H9 (cell line): Measurements from ENCODE around the gene SMLR1. TPM values are rescaled to one million over a fixed set of nuclear protein-coding genes. Genes with fewer than 3 reads are reported as not detected.

Experiments
- DNase-seq: peaks from one replicate; pipeline ENCODE4 v3.0.0-alpha.2; 2017
- H2AFZ ChIP-seq: one replicate; pipeline ENCODE4 v1.6.1; 2013; ENCODE audit warnings: mild to moderate bottlenecking, low read length, control low read depth, moderate library complexity
- H2AK5ac ChIP-seq: 2 replicates; pipeline ENCODE4 v1.6.1; 2013; ENCODE audit warnings: low read length, control low read depth, mixed read lengths; ENCODE audit not compliant: insufficient read length
- H2BK120ac ChIP-seq: one replicate; pipeline ENCODE4 v1.6.1; 2013; ENCODE audit warnings: low read depth, mild to moderate bottlenecking, low read length, control low read depth, inconsistent platforms; ENCODE audit not compliant: poor library complexity, severe bottlenecking
- H2BK12ac ChIP-seq: 2 replicates; pipeline ENCODE4 v1.6.1; 2013; ENCODE audit warnings: low read length, control low read depth, mixed read lengths, low read depth; ENCODE audit not compliant: insufficient read length
- H2BK15ac ChIP-seq: 2 replicates; pipeline ENCODE4 v1.6.1; 2013; ENCODE audit warnings: low read depth, low read length, control low read depth
- H2BK20ac ChIP-seq: one replicate; pipeline ENCODE4 v1.6.1; 2013; ENCODE audit warnings: low read depth, mild to moderate bottlenecking, low read length, control low read depth, inconsistent platforms; ENCODE audit not compliant: poor library complexity, severe bottlenecking
- H2BK5ac ChIP-seq: 2 replicates; pipeline ENCODE4 v1.6.1; 2013; ENCODE audit warnings: low read length, control low read depth, mixed read lengths; ENCODE audit not compliant: insufficient read length
- H3K14ac ChIP-seq: 2 replicates; pipeline ENCODE4 v1.6.1; 2013; ENCODE audit warnings: low read length, control low read depth; ENCODE audit not compliant: insufficient read depth
- H3K18ac ChIP-seq: 2 replicates; pipeline ENCODE4 v1.6.1; 2013; ENCODE audit warnings: low read depth, mild to moderate bottlenecking, mixed read lengths, low read length, control low read depth; ENCODE audit not compliant: insufficient read length
- H3K23ac ChIP-seq: 2 replicates; pipeline ENCODE4 v1.6.1; 2013; ENCODE audit warnings: low read length, control low read depth, mixed read lengths, low read depth; ENCODE audit not compliant: insufficient read length
- H3K23me2 ChIP-seq: 2 replicates; pipeline ENCODE4 v1.6.1; 2013; ENCODE audit warnings: low read depth, mild to moderate bottlenecking, mixed read lengths, low read length, control low read depth; ENCODE audit not compliant: insufficient read length, poor library complexity, severe bottlenecking
- H3K27ac ChIP-seq: 2 replicates; pipeline ENCODE4 v1.5.1; 2013; ENCODE audit warnings: low read length, control low read depth, mixed read lengths, low read depth; ENCODE audit not compliant: insufficient read length
- H3K27me3 ChIP-seq: 2 replicates; pipeline ENCODE4 v1.6.1; 2013; ENCODE audit warnings: low read length, control low read depth, inconsistent platforms; ENCODE audit not compliant: insufficient read depth
- H3K4ac ChIP-seq: 2 replicates; pipeline ENCODE4 v1.6.1; 2013; ENCODE audit warnings: low read depth, mild to moderate bottlenecking, control low read depth, inconsistent platforms, low read length, moderate library complexity
- H3K4me1 ChIP-seq: 2 replicates; pipeline ENCODE4 v1.6.1; 2013; ENCODE audit warnings: low read length, control low read depth, inconsistent platforms; ENCODE audit not compliant: insufficient read depth
- H3K4me2 ChIP-seq: 2 replicates; pipeline ENCODE4 v1.6.1; 2013; ENCODE audit warnings: low read length, control low read depth, mixed read lengths; ENCODE audit not compliant: insufficient read length, insufficient read depth
- H3K56ac ChIP-seq: 2 replicates; pipeline ENCODE4 v1.6.1; 2013; ENCODE audit warnings: low read depth, mild to moderate bottlenecking, mixed read lengths, low read length, control low read depth; ENCODE audit not compliant: insufficient read length
- H3K79me1 ChIP-seq: 2 replicates; pipeline ENCODE4 v1.6.1; 2013; ENCODE audit warnings: low read depth, mild to moderate bottlenecking, moderate library complexity, low read length, control low read depth, inconsistent platforms; ENCODE audit not compliant: insufficient read depth, poor library complexity, severe bottlenecking
- H3K79me2 ChIP-seq: 2 replicates; pipeline ENCODE4 v1.6.1; 2013; ENCODE audit warnings: low read length, control low read depth, inconsistent platforms; ENCODE audit not compliant: insufficient read depth
- H3K9ac ChIP-seq: 2 replicates; pipeline ENCODE4 v1.6.1; 2013; ENCODE audit warnings: low read length, control low read depth, mixed read lengths; ENCODE audit not compliant: insufficient read length; ENCODE audit errors: extremely low read depth
- H3K9me3 ChIP-seq: one replicate; pipeline ENCODE4 v1.6.1; 2013; ENCODE audit warnings: low read depth, low read length, inconsistent platforms; ENCODE audit not compliant: control insufficient read depth
- H3T11ph ChIP-seq: one replicate; pipeline ENCODE4 v1.6.1; 2013; ENCODE audit warnings: mild to moderate bottlenecking, low read length, control low read depth, inconsistent platforms
- H4K20me1 ChIP-seq: one replicate; pipeline ENCODE4 v1.6.1; 2013; ENCODE audit not compliant: control insufficient read depth, insufficient read length, insufficient read depth
- H4K5ac ChIP-seq: 2 replicates; pipeline ENCODE4 v1.6.1; 2013; ENCODE audit warnings: low read depth, mild to moderate bottlenecking, mixed read lengths, low read length, control low read depth; ENCODE audit not compliant: insufficient read length
- H4K8ac ChIP-seq: replicated peaks from 2 replicates; pipeline ENCODE4 v1.6.1; 2013; ENCODE audit warnings: low read length, control low read depth, mixed read lengths, low read depth; ENCODE audit not compliant: insufficient read length
- H4K91ac ChIP-seq: 2 replicates; pipeline ENCODE4 v1.6.1; 2013; ENCODE audit warnings: low read depth, mild to moderate bottlenecking, moderate library complexity, mixed read lengths, low read length, control low read depth; ENCODE audit not compliant: insufficient read length
- H3K27ac Mint-ChIP-seq, 3 experiments: 2 replicates in 2 of 3; 3 replicates in 1 of 3; pipeline ENCODE4 v1.8.0; 2020 to 2021; ENCODE audit warnings: mixed read lengths in 3 of 3, mild to moderate bottlenecking in 1 of 3, moderate library complexity in 1 of 3
- H3K27me3 Mint-ChIP-seq: 2 replicates; pipeline ENCODE4 v1.8.0; 2021; ENCODE audit warnings: low read depth, mild to moderate bottlenecking, moderate library complexity, mixed read lengths
- H3K36me3 Mint-ChIP-seq, 3 experiments: 2 replicates in 2 of 3; 3 replicates in 1 of 3; pipeline ENCODE4 v1.8.0; 2020 to 2021; ENCODE audit warnings: low read depth in 3 of 3, mixed read lengths in 3 of 3; ENCODE audit not compliant: insufficient read depth in 1 of 3
- H3K4me1 Mint-ChIP-seq, 2 experiments: 2 replicates each; pipeline ENCODE4 v1.8.0; 2020; ENCODE audit warnings: mixed read lengths in 2 of 2
- H3K4me3 Mint-ChIP-seq, 2 experiments: 2 replicates in 1 of 2; 3 replicates in 1 of 2; pipeline ENCODE4 v1.8.0; 2020 to 2021; ENCODE audit warnings: mild to moderate bottlenecking in 2 of 2, mixed read lengths in 2 of 2, moderate library complexity in 1 of 2
- H3K9me3 Mint-ChIP-seq, 2 experiments: 2 replicates in 1 of 2; 3 replicates in 1 of 2; pipeline ENCODE4 v1.8.0; 2020; ENCODE audit warnings: mild to moderate bottlenecking in 2 of 2, mixed read lengths in 2 of 2, moderate library complexity in 1 of 2
- CTCF ChIP-seq: fragments of 200-600 bp; sonication (generic); conservative IDR thresholded peaks from 3 replicates; pipeline ENCODE4 v1.8.0; 2021; ENCODE audit warnings: antibody characterized with exemption, mild to moderate bottlenecking
- WGBS: extraction: QIAGEN DNeasy Blood & Tissue Kit; methylation state at CpG from one replicate; pipeline ENCODE4 v1.1.7; 2013; ENCODE audit warnings: missing lambda C conversion rate, low lambda C conversion rate, mixed read lengths; ENCODE audit not compliant: insufficient read length; ENCODE audit errors: extremely low coverage; 5-methylcytosine and 5-hydroxymethylcytosine counted together
- total RNA-seq: library from RNA; stranded (reverse); gene quantifications from 2 replicates; pipeline ENCODE4 v1.2.1, GENCODE V29; 2021

The SMLR1 gene
- total RNA-seq, 1 experiment from 2014 or later = not detected

DNA sequence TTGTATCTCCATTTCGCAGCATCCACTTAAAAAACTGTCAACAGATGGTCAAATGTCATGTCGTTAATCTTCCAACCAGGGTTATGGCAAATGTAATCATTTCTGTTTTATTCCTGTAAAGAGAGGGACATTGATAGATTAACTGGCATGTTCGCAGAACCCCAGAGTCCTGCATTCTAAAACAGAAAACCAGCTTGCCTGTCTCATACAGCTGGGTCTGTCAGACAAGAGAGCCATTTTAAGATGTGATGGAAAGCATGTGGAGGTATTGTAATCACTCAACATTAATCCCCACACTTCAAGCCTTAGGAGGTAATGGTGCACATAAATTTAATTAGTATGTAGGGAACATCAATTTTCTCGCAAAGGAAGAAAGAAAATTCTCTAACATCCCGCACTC is 4.4 kb downstream of the SMLR1 start:
- no peak overlapping the region for H2BK5ac ChIP-seq
- H3K79me1 ChIP-seq = no peaks in the 10 kb centered on the region
- Mint-ChIP-seq H3K27ac (no peak overlapping the region), H3K4me1 (peaks cover 4 to 5% of the 10 kb centered on the region in 2 experiments; a peak in 3 of 4 replicates), H3K9me3 (no peaks in the 10 kb centered on the region), H3K4me3 (no peak overlapping the region), H3K36me3 (no peaks in the 10 kb centered on the region; a peak in 2 of 7 replicates), H3K27me3 (no peaks in the 10 kb centered on the region)
- no peak overlapping the region for H4K91ac ChIP-seq
- H3K18ac ChIP-seq = no peak overlapping the region
- H3K4me1 ChIP-seq = no peaks in the 10 kb centered on the region
- no peak overlapping the region for H2AFZ ChIP-seq
- H2BK12ac ChIP-seq = no peak overlapping the region
- no peak overlapping the region for H3K4me2 ChIP-seq
- TF ChIP-seq CTCF = no peak
- no peaks in the 10 kb centered on the region for H3K9me3 ChIP-seq
- no peak overlapping the region for H3K9ac ChIP-seq
- no peak overlapping the region for H4K5ac ChIP-seq
- no peak overlapping the region for H3K56ac ChIP-seq
- no peaks in the 10 kb centered on the region for H3K79me2 ChIP-seq
- H3K27ac ChIP-seq = no peak overlapping the region
- H2BK120ac ChIP-seq = no peak overlapping the region
- no peak for DNase-seq
- no peak overlapping the region for H2BK15ac ChIP-seq
- H2AK5ac ChIP-seq = no peak overlapping the region
- H3K23ac ChIP-seq = no peak overlapping the region
- H2BK20ac ChIP-seq = no peak overlapping the region
- no peak overlapping the region for H4K8ac ChIP-seq
- H4K20me1 ChIP-seq = no peaks in the 10 kb centered on the region
- H3K14ac ChIP-seq = no peak overlapping the region
- H3T11ph ChIP-seq = no peak overlapping the region
- H3K4ac ChIP-seq = no peak overlapping the region
- no peaks in the 10 kb centered on the region for H3K27me3 ChIP-seq
- WGBS = no CpG with 5 or more reads among the region's 5 CpGs
- no peaks in the 10 kb centered on the region for H3K23me2 ChIP-seq
